RWPE1 (cell line): ENCODE data around the gene BIRC7.

Source experiments
- CTCF ChIA-PET: fragments of 350-600 bp; sonication (Branson Sonifier 250); formaldehyde crosslinking; extraction: SDS; loops from one replicate; lab custom pipeline; 2021; lab: Yijun Ruan, JAX
- POLR2A ChIA-PET: fragments of 400-600 bp; formaldehyde crosslinking; extraction: SDS; loops from one replicate; lab custom pipeline; 2020; ENCODE audit warnings: antibody characterized with exemption; ENCODE audit not compliant: low non-redundant PET; lab: Yijun Ruan, JAX
- DNase-seq: peaks from one replicate; pipeline ENCODE4 v3.0.0; 2012; ENCODE audit warnings: low spot score
- H3K27ac ChIP-seq: fragments of 450-650 bp; 2 replicates; pipeline ENCODE4 v1.5.1; 2017
- CTCF ChIP-seq: fragments of 450-650 bp; conservative IDR thresholded peaks from 2 replicates; pipeline ENCODE4 v1.5.1; 2017; ENCODE audit warnings: low read depth, mild to moderate bottlenecking

The BIRC7 gene

GRCh38 chr20:63216849-63217471 is 18.7 kb upstream of the BIRC7 start:
- ChIA-PET POLR2A (no interaction called here), CTCF (interaction anchor here (1.0 to 3.6 kb wide), 4 partner anchors 17 to 165 kb away, joined by 3 to 19 read pairs (median 4); no protein-coding TSS in a partner anchor)
- no peak for DNase-seq
- H3K27ac ChIP-seq: peak overlapping the region; percentile 78
- TF ChIP-seq CTCF: no peak

- no peak for DNase-seq
- ChIA-PET POLR2A (no interaction called here), CTCF (interaction anchor here (1.0 to 1.2 kb wide), 2 partner anchors 17 to 164 kb away, joined by 4 read pairs; no protein-coding TSS in a partner anchor)
- no peak for TF ChIP-seq CTCF
- H3K27ac ChIP-seq: peak overlapping the region; percentile 78
These were observed 18.0 kb upstream of the BIRC7 start for GRCh38 chr20:63217706-63218105.

DNA sequence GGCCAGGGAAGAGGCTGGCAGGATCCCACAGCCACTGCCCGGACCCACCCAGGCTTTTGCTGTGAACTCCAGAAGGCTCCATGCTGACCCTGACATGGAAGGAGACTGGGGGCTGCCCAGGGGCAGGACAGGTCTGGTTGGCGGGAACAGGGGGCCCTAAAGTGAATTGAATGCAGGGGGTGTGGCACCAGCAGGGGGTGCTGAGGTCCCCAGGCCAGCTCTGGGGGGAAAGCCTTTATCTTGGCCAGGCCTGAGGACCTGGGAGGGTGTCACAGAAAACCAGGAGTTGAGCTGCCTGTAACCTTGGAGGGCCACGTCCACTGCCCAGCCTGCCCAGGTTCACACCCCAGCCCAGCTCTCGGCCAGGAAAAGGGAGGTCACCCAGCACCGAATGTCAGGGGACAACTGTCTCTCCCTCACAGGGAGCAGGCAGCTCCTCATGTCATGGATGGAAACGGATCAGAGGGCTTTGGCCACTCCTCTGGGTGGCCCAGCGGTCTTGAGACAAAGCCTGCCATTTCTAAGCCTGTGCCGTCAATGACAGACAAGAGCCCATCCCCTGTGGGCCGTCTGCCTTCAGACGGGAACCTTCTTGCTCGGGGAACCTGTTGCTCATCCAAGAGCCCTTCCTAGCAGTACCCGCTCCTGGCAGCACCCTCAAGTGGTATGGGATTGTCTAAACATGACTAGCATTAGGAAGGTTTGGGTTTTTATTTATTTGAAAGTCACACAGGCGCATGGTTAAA is 16.8 kb upstream of the BIRC7 start:
- ChIA-PET POLR2A (no interaction called here), CTCF (interaction anchor here (0.6 to 1.2 kb wide), 7 partner anchors 9 to 277 kb away, joined by 3 to 5 read pairs (median 3); no protein-coding TSS in a partner anchor)
- no peak overlapping the region for H3K27ac ChIP-seq
- no peak for TF ChIP-seq CTCF
- no peak for DNase-seq

DNA sequence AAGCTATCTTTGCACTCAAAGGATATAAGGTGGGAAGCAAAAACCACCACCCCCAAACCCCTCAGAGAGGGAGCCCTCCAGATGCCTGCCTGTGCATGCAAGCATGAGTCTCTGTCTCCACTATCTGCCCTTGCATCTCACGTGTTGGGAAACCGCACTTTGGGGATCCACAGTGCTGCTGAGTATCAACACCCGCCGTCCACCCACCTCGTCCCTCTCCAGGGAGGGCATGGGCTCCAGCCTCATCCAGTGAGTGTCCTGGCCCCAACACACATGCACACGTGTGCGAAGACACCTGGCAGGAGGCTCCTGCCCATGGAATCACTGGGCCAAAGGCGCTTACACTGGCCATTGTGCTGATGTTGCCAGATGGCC is 16.3 kb upstream of the BIRC7 start:
- no peak for TF ChIP-seq CTCF
- DNase-seq: no peak
- CTCF ChIA-PET: interaction anchor here (0.6 to 1.2 kb wide), 5 partner anchors 9 to 755 kb away, joined by 3 to 5 read pairs (median 3); no protein-coding TSS in a partner anchor
- POLR2A ChIA-PET: no interaction called here
- H3K27ac ChIP-seq: no peak overlapping the region

- ChIA-PET POLR2A (interaction anchor here (0.9 kb wide), 1 partner anchor 25 kb away, joined by 4 read pairs; no protein-coding TSS in a partner anchor), CTCF (interaction anchor here (0.6 to 1.5 kb wide), 6 partner anchors 15 to 754 kb away, joined by 3 to 5 read pairs (median 3); no protein-coding TSS in a partner anchor)
- no peak for DNase-seq
- TF ChIP-seq CTCF: no peak
- no peak overlapping the region for H3K27ac ChIP-seq
These were observed 15.7 kb upstream of the BIRC7 start for GRCh38 chr20:63219866-63220521.
